ENCODE data around the gene MXRA8. TPM values are rescaled to one million over a fixed set of nuclear protein-coding genes. Genes with fewer than 3 reads are reported as not detected.

The MXRA8 gene
- total RNA-seq, 4 donors from 2014 or later, result 48.8 to 226 (median 163) TPM

DNA sequence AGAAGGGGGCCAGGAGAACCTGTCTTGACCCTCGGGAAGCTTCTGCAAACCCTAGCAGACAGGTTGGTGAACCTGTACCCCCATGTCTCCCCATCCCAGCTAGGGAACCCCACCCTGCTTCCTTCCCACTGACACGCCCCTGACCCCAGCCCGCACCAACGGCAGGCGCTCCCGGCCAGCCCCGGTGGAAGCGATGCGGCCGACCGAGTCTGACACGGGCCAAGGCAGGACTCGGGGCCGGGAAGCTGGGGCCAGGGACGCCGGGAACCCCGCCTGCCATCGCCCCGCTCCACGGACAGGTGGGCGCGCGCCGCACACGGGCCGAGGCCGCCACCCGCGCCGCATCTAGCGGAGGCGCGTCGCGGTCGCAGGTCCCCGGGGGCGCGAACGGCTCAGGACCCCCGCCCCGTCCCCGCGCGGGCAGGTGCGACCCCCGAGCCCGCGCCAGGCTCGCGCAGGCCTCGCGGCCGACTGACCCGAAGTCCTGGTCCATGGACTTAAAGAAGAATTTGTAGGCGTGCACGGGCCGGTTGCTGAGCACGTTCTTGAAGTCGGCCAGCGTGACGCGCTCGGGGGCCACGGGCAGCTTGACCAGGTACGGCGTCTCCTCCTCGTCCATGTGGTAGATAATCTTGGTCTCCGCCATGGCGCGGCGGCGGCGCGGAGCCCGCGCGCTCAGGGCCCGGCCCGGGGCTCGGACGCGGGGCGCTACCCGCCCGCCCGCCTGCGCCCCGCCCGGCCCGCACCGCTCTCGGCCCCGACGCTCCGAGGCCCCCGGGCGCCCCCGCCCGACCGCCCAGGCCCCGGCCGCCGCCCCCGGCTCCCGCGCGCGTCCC, 9.7 kb downstream of the MXRA8 start:
- TF ChIP-seq, protein P1, sequence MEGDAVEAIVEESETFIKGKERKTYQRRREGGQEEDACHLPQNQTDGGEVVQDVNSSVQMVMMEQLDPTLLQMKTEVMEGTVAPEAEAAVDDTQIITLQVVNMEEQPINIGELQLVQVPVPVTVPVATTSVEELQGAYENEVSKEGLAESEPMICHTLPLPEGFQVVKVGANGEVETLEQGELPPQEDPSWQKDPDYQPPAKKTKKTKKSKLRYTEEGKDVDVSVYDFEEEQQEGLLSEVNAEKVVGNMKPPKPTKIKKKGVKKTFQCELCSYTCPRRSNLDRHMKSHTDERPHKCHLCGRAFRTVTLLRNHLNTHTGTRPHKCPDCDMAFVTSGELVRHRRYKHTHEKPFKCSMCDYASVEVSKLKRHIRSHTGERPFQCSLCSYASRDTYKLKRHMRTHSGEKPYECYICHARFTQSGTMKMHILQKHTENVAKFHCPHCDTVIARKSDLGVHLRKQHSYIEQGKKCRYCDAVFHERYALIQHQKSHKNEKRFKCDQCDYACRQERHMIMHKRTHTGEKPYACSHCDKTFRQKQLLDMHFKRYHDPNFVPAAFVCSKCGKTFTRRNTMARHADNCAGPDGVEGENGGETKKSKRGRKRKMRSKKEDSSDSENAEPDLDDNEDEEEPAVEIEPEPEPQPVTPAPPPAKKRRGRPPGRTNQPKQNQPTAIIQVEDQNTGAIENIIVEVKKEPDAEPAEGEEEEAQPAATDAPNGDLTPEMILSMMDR (IDR thresholded peaks at IDR 0.05; ENCODE audit: low read depth), result no peak

DNA sequence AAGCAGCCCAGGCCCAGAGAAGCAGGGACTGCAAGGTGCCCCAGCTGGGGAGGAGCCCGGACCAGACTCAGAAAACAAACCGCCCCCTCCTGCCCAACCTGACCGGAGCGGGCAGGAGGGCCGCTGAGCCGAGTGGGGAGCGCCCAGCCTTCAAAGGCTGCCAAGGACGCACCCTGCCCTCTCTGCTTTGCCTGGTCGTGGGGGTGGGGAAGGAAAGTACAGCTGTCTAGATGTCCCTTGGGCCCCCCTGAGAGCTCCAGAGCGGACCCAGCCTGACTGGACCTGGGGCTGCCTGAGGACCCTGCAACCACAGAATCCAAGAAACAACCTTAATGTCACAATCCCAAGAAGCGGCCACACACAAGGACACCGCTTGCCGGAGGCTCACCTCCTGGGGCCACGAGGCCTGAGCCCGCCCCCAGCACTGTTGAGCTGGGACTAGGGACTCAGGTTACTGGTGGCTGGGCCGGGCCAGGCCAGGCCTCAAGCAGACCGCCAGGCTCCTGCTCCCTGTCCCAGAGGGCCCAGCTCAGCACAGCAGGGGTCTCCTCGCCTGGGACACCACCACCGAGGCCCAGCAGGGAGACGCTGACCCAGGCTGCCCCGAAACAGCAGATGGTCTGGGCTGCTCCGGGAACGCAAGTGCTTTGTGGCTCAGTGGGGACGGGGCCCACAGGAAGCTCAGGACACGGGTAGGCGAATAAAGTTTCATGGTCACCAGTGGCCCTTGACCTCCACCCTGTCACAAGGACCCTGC, 10.5 kb downstream of the MXRA8 start:
- TF ChIP-seq, protein P1 (IDR thresholded peaks at IDR 0.05; ENCODE audit: low read depth), result no peak

DNA sequence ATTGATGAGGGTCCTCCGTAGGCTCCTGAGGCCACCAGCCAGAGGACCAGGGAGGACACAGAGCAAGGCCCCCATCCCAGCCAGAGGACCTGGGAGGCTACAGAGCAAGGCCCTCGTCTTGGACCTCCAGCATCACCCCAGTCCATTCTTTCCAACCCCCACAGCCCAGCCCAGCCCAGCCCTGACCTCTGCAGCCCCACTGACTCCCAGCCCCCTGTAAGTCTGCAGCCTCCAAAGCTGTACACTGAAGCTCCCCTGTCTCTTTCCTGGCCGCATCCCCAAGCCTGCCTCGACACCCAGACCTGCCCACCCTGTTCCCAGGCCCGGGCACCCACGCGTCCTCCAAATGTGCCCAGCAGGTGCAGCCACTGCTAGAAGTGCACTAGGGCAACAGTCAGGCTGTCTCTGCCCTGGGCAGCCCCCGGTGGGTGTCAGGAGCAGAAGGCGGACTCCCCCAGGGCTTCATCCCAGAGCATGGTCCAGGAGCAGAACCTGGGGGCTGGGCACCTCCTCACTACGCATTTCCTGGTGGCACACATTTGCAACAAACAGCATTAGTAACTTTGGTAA, 11.2 kb downstream of the MXRA8 start:
- TF ChIP-seq, protein P1 (IDR thresholded peaks at IDR 0.05; ENCODE audit: low read depth), result no peak

DNA sequence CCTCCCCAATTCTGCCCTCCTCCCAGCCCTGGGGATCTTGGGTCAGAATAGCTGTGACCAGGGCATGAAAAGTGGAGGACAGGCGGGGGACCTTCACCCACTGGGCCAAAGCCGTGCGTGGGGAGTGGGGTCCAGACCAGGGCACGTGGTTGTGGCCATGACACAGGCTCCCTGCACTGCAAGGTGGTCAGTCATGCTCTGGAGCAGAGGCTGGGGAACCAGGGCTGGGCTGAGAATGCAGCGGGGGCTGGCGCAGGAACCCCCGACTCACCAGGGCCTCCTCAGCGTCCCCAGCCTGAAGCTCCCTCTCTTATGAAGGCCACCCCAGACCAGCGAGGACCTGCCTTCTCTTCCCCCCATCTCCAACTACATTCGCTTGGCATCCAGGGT, 11.9 kb downstream of the MXRA8 start:
- TF ChIP-seq, protein P1 (IDR thresholded peaks at IDR 0.05; ENCODE audit: low read depth), result no peak

DNA sequence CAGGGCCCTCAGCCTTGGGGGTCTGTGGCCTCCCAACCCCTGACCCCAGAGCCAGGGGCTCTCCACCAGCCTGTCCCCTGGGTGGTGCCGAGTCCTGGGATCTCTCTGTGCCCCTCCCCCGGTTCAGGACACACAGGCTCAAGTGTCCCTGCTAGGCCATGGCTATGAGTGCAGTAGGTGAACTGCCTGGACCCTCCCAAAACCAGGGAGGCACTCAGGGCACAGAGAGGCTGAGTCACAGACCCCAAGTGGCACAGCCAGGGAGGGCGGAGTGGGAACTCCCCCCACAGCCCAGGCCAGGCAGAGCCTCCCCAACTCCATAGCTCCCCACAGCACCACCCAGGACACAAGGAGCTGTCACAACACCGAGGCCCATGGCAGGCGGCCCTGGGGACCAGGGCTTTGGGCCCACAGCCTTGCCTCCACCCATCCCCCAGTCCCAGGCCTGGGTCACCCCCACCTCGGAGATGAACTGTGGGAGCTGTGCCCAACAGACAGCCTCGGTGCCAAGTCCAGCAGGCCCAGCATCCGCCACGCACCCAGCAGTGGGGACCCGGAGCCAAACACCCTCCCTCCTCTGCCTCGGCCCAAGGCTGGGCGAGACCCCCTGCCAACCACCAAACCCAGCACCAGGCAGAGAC, 12.4 kb downstream of the MXRA8 start:
- TF ChIP-seq, protein P1 (IDR thresholded peaks at IDR 0.05; ENCODE audit: low read depth), result no peak

DNA sequence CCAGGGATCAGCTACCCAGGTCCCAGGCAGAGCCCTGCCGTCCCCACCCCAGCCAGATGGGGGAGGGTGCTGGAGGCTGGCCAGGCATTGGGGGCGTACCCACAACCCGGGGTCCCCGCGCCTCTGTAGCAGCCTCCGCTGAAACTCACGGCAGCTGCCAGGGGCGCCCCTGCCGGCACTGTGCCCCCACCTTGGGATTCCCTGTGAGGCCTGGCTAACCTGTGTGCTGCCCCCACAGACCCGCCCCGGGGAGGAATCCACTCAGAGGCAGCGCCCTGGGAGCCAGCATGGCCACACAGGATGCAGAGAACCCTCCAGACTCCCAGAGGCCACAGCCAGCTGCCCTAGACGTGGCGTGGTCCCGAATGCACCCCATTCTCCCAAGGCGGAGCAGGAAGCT, 13.0 kb downstream of the MXRA8 start:
- TF ChIP-seq, protein P1 (IDR thresholded peaks at IDR 0.05; ENCODE audit: low read depth), result no peak

All from subcutaneous adipose tissue (tissue), 4 donors.